Activated CD8-positive, alpha-beta memory T cell treated with anti-CD3 and anti-CD28 coated beads, Interleukin-2, amount 50 U/mL, for 4 hours (primary cell): ENCODE measurements around the gene RACGAP1.

ENCODE experiments used
- DNase-seq: peaks from one replicate; pipeline ENCODE4 v3.0.0-alpha.2; 2020

RACGAP1 gene

DNA sequence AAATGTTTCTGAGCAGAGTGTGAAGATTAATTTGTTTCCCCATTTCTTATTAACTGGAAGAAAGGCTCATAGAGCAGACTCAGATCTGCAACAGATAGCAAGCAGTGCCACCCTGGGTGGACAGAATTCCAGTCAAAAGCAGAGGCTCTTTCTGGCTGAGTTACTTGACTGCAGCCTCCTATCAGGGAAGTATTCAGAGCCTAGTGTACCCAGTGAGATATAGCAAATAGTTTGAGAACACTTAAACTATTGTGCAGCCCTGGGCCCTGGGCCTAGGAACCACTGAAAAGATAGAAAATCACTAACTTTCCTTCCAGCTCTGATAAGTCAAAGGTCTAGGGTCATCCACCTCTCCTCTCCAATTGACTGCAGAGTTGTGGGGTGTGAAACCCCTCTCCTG is 86.0 kb downstream of the RACGAP1 start:
- no peak for DNase-seq
